ENCODE results near the gene MYO3B. TPM values are rescaled to one million over a fixed set of nuclear protein-coding genes. Genes with fewer than 3 reads are reported as not detected.
"Not testable (repeated sequence)": the region's sequence is repeated elsewhere in the genome, so short reads cannot be mapped to it uniquely, and the experiment has no call there.

The MYO3B gene
- polyA plus RNA-seq, 1 donor (not counting 4 experiments of a cell fraction or from before 2014, with no cell fraction given): 4.4 TPM

GRCh38 chr2:170670651-170671050, 492.7 kb downstream of the MYO3B start:
- no peaks in the 10 kb centered on the region for H3K36me3 ChIP-seq (ENCODE audit: control insufficient read depth in 2 of 2, extremely low read depth in 1 of 2, insufficient read depth in 2 of 2, low read length in 2 of 2)
- H2AFZ ChIP-seq (ENCODE audit: control insufficient read depth, low read length): no peak overlapping the region
- DNase-seq (ENCODE audit: low read depth, low spot score): no peak
- no peaks in the 10 kb centered on the region for H3K9me1 ChIP-seq (ENCODE audit: control insufficient read depth, extremely low read depth, insufficient read depth, low read length)
- H3K4me1 ChIP-seq (ENCODE audit: control insufficient read depth, extremely low read depth, insufficient read depth, low read length): no peaks in the 10 kb centered on the region
- H3K4me2 ChIP-seq (ENCODE audit: control insufficient read depth, extremely low read depth, insufficient read depth, low read depth, low read length): no peak overlapping the region
- H3K79me2 ChIP-seq (ENCODE audit: control insufficient read depth, insufficient read depth, low read length): no peaks in the 10 kb centered on the region
- no peaks in the 10 kb centered on the region for H4K20me1 ChIP-seq (ENCODE audit: control insufficient read depth, extremely low read depth, insufficient read depth, low read length)
- no peaks in the 10 kb centered on the region for H3K27me3 ChIP-seq (ENCODE audit: control insufficient read depth, extremely low read depth, insufficient read depth, low read length)
- no peaks in the 10 kb centered on the region for H3K9me3 ChIP-seq (ENCODE audit: control insufficient read depth, low read depth, low read length)
- TF ChIP-seq EZH2 (IDR thresholded peaks at IDR 0.05; ENCODE audit: low read length): no peak
- TF ChIP-seq CTCF (optimal IDR thresholded peaks at IDR 0.05 in 1 of 3, IDR thresholded peaks at IDR 0.05 in 1 of 3, conservative IDR thresholded peaks at IDR 0.05 in 1 of 3; ENCODE audit: extremely low read depth in 1 of 3, insufficient read depth in 2 of 3, low read length in 3 of 3): no peak
- no peak overlapping the region for H3K4me3 ChIP-seq (ENCODE audit: control insufficient read depth in 2 of 3, extremely low read depth in 1 of 3, insufficient read depth in 2 of 3, low read depth in 1 of 3, low read length in 3 of 3)
- no peak for FAIRE-seq
- H3K27ac ChIP-seq (ENCODE audit: control insufficient read depth, insufficient read depth, low read length): no peak overlapping the region
- dilution Hi-C loops (cut with MboI; ENCODE audit: extremely low pct_ligation_motif_present, low sequenced_read_pairs): no loop called here
- no peak overlapping the region for H3K9ac ChIP-seq (ENCODE audit: control insufficient read depth, extremely low read depth, insufficient read depth, low read length)

- FAIRE-seq: no peak
- Histone ChIP-seq H3K4me3 (ENCODE audit: control insufficient read depth in 2 of 3, extremely low read depth in 1 of 3, insufficient read depth in 2 of 3, low read depth in 1 of 3, low read length in 3 of 3) (no peak overlapping the region), H3K4me1 (ENCODE audit: control insufficient read depth, extremely low read depth, insufficient read depth, low read length) (no peaks in the 10 kb centered on the region), H3K27me3 (ENCODE audit: control insufficient read depth, extremely low read depth, insufficient read depth, low read length) (no peaks in the 10 kb centered on the region), H2AFZ (ENCODE audit: control insufficient read depth, low read length) (no peak overlapping the region), H3K4me2 (ENCODE audit: control insufficient read depth, extremely low read depth, insufficient read depth, low read depth, low read length) (no peak overlapping the region), H3K9me3 (ENCODE audit: control insufficient read depth, low read depth, low read length) (no peaks in the 10 kb centered on the region), H3K36me3 (ENCODE audit: control insufficient read depth in 2 of 2, extremely low read depth in 1 of 2, insufficient read depth in 2 of 2, low read length in 2 of 2) (no peaks in the 10 kb centered on the region), H3K27ac (ENCODE audit: control insufficient read depth, insufficient read depth, low read length) (no peak overlapping the region), H3K79me2 (ENCODE audit: control insufficient read depth, insufficient read depth, low read length) (no peaks in the 10 kb centered on the region), H3K9ac (ENCODE audit: control insufficient read depth, extremely low read depth, insufficient read depth, low read length) (no peak overlapping the region), H3K9me1 (ENCODE audit: control insufficient read depth, extremely low read depth, insufficient read depth, low read length) (no peaks in the 10 kb centered on the region), H4K20me1 (ENCODE audit: control insufficient read depth, extremely low read depth, insufficient read depth, low read length) (no peaks in the 10 kb centered on the region)
- dilution Hi-C loops (cut with MboI; ENCODE audit: extremely low pct_ligation_motif_present, low sequenced_read_pairs): no loop called here
- no peak for TF ChIP-seq EZH2 (IDR thresholded peaks at IDR 0.05; ENCODE audit: low read length)
- no peak for DNase-seq (ENCODE audit: low read depth, low spot score)
These were observed 493.1 kb downstream of the MYO3B start for GRCh38 chr2:170671079-170671478.

- H3K4me1 ChIP-seq (ENCODE audit: control insufficient read depth, extremely low read depth, insufficient read depth, low read length); DNase-seq (ENCODE audit: low read depth, low spot score); H3K79me2 ChIP-seq (ENCODE audit: control insufficient read depth, insufficient read depth, low read length); H3K27me3 ChIP-seq (ENCODE audit: control insufficient read depth, extremely low read depth, insufficient read depth, low read length); H3K36me3 ChIP-seq (ENCODE audit: control insufficient read depth in 2 of 2, extremely low read depth in 1 of 2, insufficient read depth in 2 of 2, low read length in 2 of 2); H3K9ac ChIP-seq (ENCODE audit: control insufficient read depth, extremely low read depth, insufficient read depth, low read length); dilution Hi-C loops (cut with MboI; ENCODE audit: extremely low pct_ligation_motif_present, low sequenced_read_pairs); H3K9me1 ChIP-seq (ENCODE audit: control insufficient read depth, extremely low read depth, insufficient read depth, low read length); H4K20me1 ChIP-seq (ENCODE audit: control insufficient read depth, extremely low read depth, insufficient read depth, low read length); H3K27ac ChIP-seq (ENCODE audit: control insufficient read depth, insufficient read depth, low read length); FAIRE-seq; H3K9me3 ChIP-seq (ENCODE audit: control insufficient read depth, low read depth, low read length); H3K4me3 ChIP-seq (ENCODE audit: control insufficient read depth in 2 of 3, extremely low read depth in 1 of 3, insufficient read depth in 2 of 3, low read depth in 1 of 3, low read length in 3 of 3); H3K4me2 ChIP-seq (ENCODE audit: control insufficient read depth, extremely low read depth, insufficient read depth, low read depth, low read length); H2AFZ ChIP-seq (ENCODE audit: control insufficient read depth, low read length): not testable (repeated sequence)
These were observed 496.3 kb downstream of the MYO3B start for GRCh38 chr2:170674282-170674681.
